Smooth muscle cell (in vitro differentiated cells): ENCODE data around the gene ST7L. TPM values are rescaled to one million over a fixed set of nuclear protein-coding genes. Genes with fewer than 3 reads are reported as not detected.

Experiments
- DNase-seq: peaks from one replicate; lab custom pipeline; 2025; ENCODE audit not compliant: unreplicated experiment; lab: John Stamatoyannopoulos, UW
- H2AFZ ChIP-seq: fragments of 200-600 bp; sonication (generic); 2 replicates; pipeline ENCODE4 v1.6.0; 2016; ENCODE audit warnings: antibody characterized with exemption, low read depth, mild to moderate bottlenecking
- H3F3A ChIP-seq: fragments of 200-600 bp; sonication (generic); 2 replicates; pipeline ENCODE4 v1.6.0; 2017; ENCODE audit warnings: antibody characterized with exemption, low read depth
- H3K27ac ChIP-seq: fragments of 200-600 bp; sonication (generic); 2 replicates; pipeline ENCODE4 v1.5.1; 2016; ENCODE audit warnings: low read depth, mild to moderate bottlenecking
- H3K27me3 ChIP-seq: fragments of 200-600 bp; sonication (generic); 2 replicates; pipeline ENCODE4 v1.6.1; 2016; ENCODE audit warnings: low read depth, mild to moderate bottlenecking
- H3K36me3 ChIP-seq: fragments of 200-600 bp; sonication (generic); 2 replicates; pipeline ENCODE4 v1.5.1; 2016; ENCODE audit warnings: low read depth
- H3K4me1 ChIP-seq: fragments of 200-600 bp; sonication (generic); 2 replicates; pipeline ENCODE4 v1.5.1; 2016; ENCODE audit warnings: low read depth
- H3K4me2 ChIP-seq: fragments of 200-600 bp; sonication (generic); 2 replicates; pipeline ENCODE4 v1.6.0; 2016; ENCODE audit warnings: mild to moderate bottlenecking
- H3K4me3 ChIP-seq: fragments of 200-600 bp; sonication (generic); 2 replicates; pipeline ENCODE4 v1.5.1; 2016; ENCODE audit warnings: mild to moderate bottlenecking
- H3K79me2 ChIP-seq: fragments of 200-600 bp; sonication (generic); 2 replicates; pipeline ENCODE4 v1.6.0; 2016; ENCODE audit warnings: low read depth, mild to moderate bottlenecking
- H3K9ac ChIP-seq: fragments of 200-600 bp; sonication (generic); 2 replicates; pipeline ENCODE4 v1.6.0; 2016; ENCODE audit warnings: low read depth
- H3K9me3 ChIP-seq: fragments of 200-600 bp; sonication (generic); replicated peaks from 2 replicates; pipeline ENCODE4 v1.5.1; 2016; ENCODE audit warnings: low read depth
- H4K20me1 ChIP-seq: fragments of 200-600 bp; sonication (generic); 2 replicates; pipeline ENCODE4 v1.6.0; 2016; ENCODE audit warnings: low read depth
- CTCF ChIP-seq: fragments of 200-600 bp; sonication (generic); IDR thresholded peaks from 2 replicates; pipeline ENCODE4 v1.5.1; 2017; ENCODE audit warnings: borderline replicate concordance, mild to moderate bottlenecking, antibody characterized with exemption; ENCODE audit not compliant: insufficient read depth, poor library complexity, severe bottlenecking
- WGBS: methylation state at CpG from one replicate; pipeline ENCODE4 v1.1.7; 2016; ENCODE audit warnings: low lambda C conversion rate; 5-methylcytosine and 5-hydroxymethylcytosine counted together
- polyA plus RNA-seq: library from polyadenylated mRNA; unstranded; fragments of >200 nt; fragmentation: Nextera tagmentation; extraction: Ambion mirVana; gene quantifications from 2 replicates; pipeline ENCODE4 v1.2.1, GENCODE V29; 2016
- total RNA-seq: library from RNA; depleted of rRNA; stranded (reverse); fragments of >200 nt; gene quantifications from 2 replicates; pipeline ENCODE4 v1.2.3, GENCODE V29; 2014

The ST7L gene
- total and polyA plus RNA-seq, 2 experiments from 2014 or later: 11.8 to 28.0 TPM

GRCh38 chr1:112603012-112603411, 15.9 kb downstream of the ST7L start:
- H3K9ac ChIP-seq: no peak overlapping the region
- no peaks in the 10 kb centered on the region for H3K4me1 ChIP-seq
- H3K79me2 ChIP-seq: no peaks in the 10 kb centered on the region
- WGBS: 99% methylated on average over 2 of the region's 2 CpGs
- H3K27me3 ChIP-seq: no peaks in the 10 kb centered on the region
- H3K4me3 ChIP-seq: no peak overlapping the region
- no peaks in the 10 kb centered on the region for H4K20me1 ChIP-seq
- H3F3A ChIP-seq: no peaks in the 10 kb centered on the region
- no peaks in the 10 kb centered on the region for H3K9me3 ChIP-seq
- no peak overlapping the region for H2AFZ ChIP-seq
- no peak overlapping the region for H3K4me2 ChIP-seq
- H3K36me3 ChIP-seq: peaks cover 6% of the 10 kb centered on the region
- DNase-seq: no peak
- H3K27ac ChIP-seq: no peak overlapping the region
- no peak for TF ChIP-seq CTCF

GRCh38 chr1:112599477-112599876, 19.5 kb downstream of the ST7L start:
- WGBS: 96% methylated on average over 4 of the region's 4 CpGs

GRCh38 chr1:112594208-112594876, 24.6 kb downstream of the ST7L start:
- Histone ChIP-seq H2AFZ (no peak overlapping the region), H4K20me1 (no peaks in the 10 kb centered on the region), H3K9me3 (no peaks in the 10 kb centered on the region), H3K27ac (no peak overlapping the region), H3K9ac (no peak overlapping the region), H3K4me3 (no peak overlapping the region), H3K36me3 (peaks cover 19% of the 10 kb centered on the region), H3K27me3 (no peaks in the 10 kb centered on the region), H3K79me2 (no peaks in the 10 kb centered on the region), H3K4me1 (no peaks in the 10 kb centered on the region), H3K4me2 (no peak overlapping the region), H3F3A (no peaks in the 10 kb centered on the region)
- TF ChIP-seq CTCF: no peak
- WGBS: 85% methylated on average over 3 of the region's 3 CpGs
- DNase-seq: no peak

More at GRCh38 chr1:112599477-112599876, 19.5 kb downstream of the ST7L start:
- H3K4me1 ChIP-seq: no peaks in the 10 kb centered on the region
- peaks cover 5% of the 10 kb centered on the region for H3K36me3 ChIP-seq
- no peak overlapping the region for H3K27ac ChIP-seq
- H3K4me3 ChIP-seq: no peak overlapping the region
- no peaks in the 10 kb centered on the region for H4K20me1 ChIP-seq
- H3K27me3 ChIP-seq: no peaks in the 10 kb centered on the region
- H3K9ac ChIP-seq: no peak overlapping the region
- TF ChIP-seq CTCF: no peak
- H3K9me3 ChIP-seq: no peaks in the 10 kb centered on the region
- DNase-seq: no peak
- H3K4me2 ChIP-seq: no peak overlapping the region
- H3F3A ChIP-seq: no peaks in the 10 kb centered on the region
- no peaks in the 10 kb centered on the region for H3K79me2 ChIP-seq
- H2AFZ ChIP-seq: no peak overlapping the region

- no peaks in the 10 kb centered on the region for H3K79me2 ChIP-seq
- no peaks in the 10 kb centered on the region for H4K20me1 ChIP-seq
- no peaks in the 10 kb centered on the region for H3K4me1 ChIP-seq
- 75% methylated on average over 1 of the region's 1 CpG for whole genome bisulfite sequencing
- H3K9me3 ChIP-seq: no peaks in the 10 kb centered on the region
- no peak for DNase-seq
- H3K36me3 ChIP-seq: peaks cover 17% of the 10 kb centered on the region
- no peak overlapping the region for H3K27ac ChIP-seq
- no peak overlapping the region for H3K4me3 ChIP-seq
- H3F3A ChIP-seq: no peaks in the 10 kb centered on the region
- H3K27me3 ChIP-seq: no peaks in the 10 kb centered on the region
- H3K4me2 ChIP-seq: no peak overlapping the region
- H2AFZ ChIP-seq: no peak overlapping the region
- no peak overlapping the region for H3K9ac ChIP-seq
- TF ChIP-seq CTCF: no peak
Measured at GRCh38 chr1:112589766-112590165, 29.2 kb downstream of the ST7L start.
